Neural progenitor cell (in vitro differentiated cells): ENCODE results near the gene PKD1. TPM values are rescaled to one million over a fixed set of nuclear protein-coding genes. Genes with fewer than 3 reads are reported as not detected.

ENCODE experiments used
- DNase-seq: peaks from one replicate; pipeline ENCODE4 v3.0.0-alpha.2; 2016; ENCODE audit warnings: low spot score
- H2AFZ ChIP-seq: fragments of 200-600 bp; sonication (generic); replicated peaks from 2 replicates; pipeline ENCODE4 v1.6.1; 2016; ENCODE audit warnings: antibody characterized with exemption
- H3F3A ChIP-seq: fragments of 200-600 bp; sonication (generic); 2 replicates; pipeline ENCODE4 v1.6.1; 2016; ENCODE audit warnings: antibody characterized with exemption, low read depth
- H3K27ac ChIP-seq: fragments of 200-600 bp; sonication (generic); 2 replicates; pipeline ENCODE4 v1.5.1; 2016; ENCODE audit warnings: mild to moderate bottlenecking
- H3K27me3 ChIP-seq: fragments of 200-600 bp; sonication (generic); 2 replicates; pipeline ENCODE4 v1.6.1; 2016; ENCODE audit warnings: mild to moderate bottlenecking, moderate library complexity
- H3K36me3 ChIP-seq: fragments of 200-600 bp; sonication (generic); 2 replicates; pipeline ENCODE4 v1.5.1; 2016
- H3K4me1 ChIP-seq: fragments of 200-600 bp; sonication (generic); 2 replicates; pipeline ENCODE4 v1.6.1; 2016; ENCODE audit warnings: mixed run types
- H3K4me2 ChIP-seq: fragments of 200-600 bp; sonication (generic); 2 replicates; pipeline ENCODE4 v1.6.1; 2016
- H3K4me3 ChIP-seq: fragments of 200-600 bp; sonication (generic); 2 replicates; pipeline ENCODE4 v1.5.1; 2016
- H3K79me2 ChIP-seq: fragments of 200-600 bp; sonication (generic); 2 replicates; pipeline ENCODE4 v1.6.1; 2016; ENCODE audit warnings: low read depth
- H3K9ac ChIP-seq: fragments of 200-600 bp; sonication (generic); 2 replicates; pipeline ENCODE4 v1.6.1; 2016
- H3K9me3 ChIP-seq: fragments of 200-600 bp; sonication (generic); 2 replicates; pipeline ENCODE4 v1.5.1; 2016; ENCODE audit warnings: low read depth
- H4K20me1 ChIP-seq: fragments of 200-600 bp; sonication (generic); 2 replicates; pipeline ENCODE4 v1.6.1; 2016; ENCODE audit warnings: low read depth
- H3K27ac Mint-ChIP-seq: 3 replicates; pipeline ENCODE4 v1.8.0; 2021; ENCODE audit warnings: mixed read lengths
- H3K27me3 Mint-ChIP-seq: 2 replicates; pipeline ENCODE4 v1.8.0; 2022; ENCODE audit warnings: low read depth, mild to moderate bottlenecking, inconsistent platforms, moderate library complexity, mixed read lengths; ENCODE audit not compliant: insufficient read depth
- H3K36me3 Mint-ChIP-seq: 3 replicates; pipeline ENCODE4 v1.8.0; 2021; ENCODE audit warnings: mixed read lengths
- H3K4me1 Mint-ChIP-seq: 3 replicates; pipeline ENCODE4 v1.8.0; 2021; ENCODE audit warnings: mixed read lengths
- H3K4me3 Mint-ChIP-seq: 3 replicates; pipeline ENCODE4 v1.8.0; 2021; ENCODE audit warnings: mild to moderate bottlenecking, moderate library complexity, mixed read lengths
- H3K9me3 Mint-ChIP-seq: 3 replicates; pipeline ENCODE4 v1.8.0; 2020; ENCODE audit warnings: mixed read lengths
- CTCF ChIP-seq: fragments of 200-600 bp; sonication (generic); IDR thresholded peaks from 2 replicates; pipeline ENCODE4 v1.5.1; 2017; ENCODE audit warnings: antibody characterized with exemption, mild to moderate bottlenecking
- EZH2 ChIP-seq: fragments of 200-600 bp; sonication (generic); IDR thresholded peaks from 2 replicates; pipeline ENCODE4 v1.6.1; 2017; ENCODE audit warnings: antibody characterized with exemption, mild to moderate bottlenecking, moderate library complexity
- EZH2phosphoT487 ChIP-seq: fragments of 200-600 bp; sonication (generic); IDR thresholded peaks from 2 replicates; pipeline ENCODE4 v1.6.1; 2017; ENCODE audit warnings: antibody characterized with exemption
- total RNA-seq: library from RNA; depleted of rRNA; stranded (reverse); fragments of >200 nt; gene quantifications from 2 replicates; pipeline ENCODE4 v1.2.3, GENCODE V29; 2015; ENCODE audit warnings: low replicate concordance

Gene PKD1
- total RNA-seq, 1 donor from 2014 or later, result 16.9 TPM

- peak overlapping the region; percentile 70 for H3K4me3 ChIP-seq
- no peak overlapping the region for H3K27ac ChIP-seq
- peaks cover 74% of the 10 kb centered on the region for H4K20me1 ChIP-seq
- Mint-ChIP-seq H3K9me3 (no peaks in the 10 kb centered on the region), H3K27me3 (peaks cover 10% of the 10 kb centered on the region), H3K27ac (no peak overlapping the region), H3K4me1 (peaks cover 35% of the 10 kb centered on the region), H3K36me3 (peaks cover 4% of the 10 kb centered on the region), H3K4me3 (peak overlapping the region; percentile 71)
- peak overlapping the region; percentile 100 for H3K4me2 ChIP-seq
- H3K9me3 ChIP-seq, result no peaks in the 10 kb centered on the region
- H2AFZ ChIP-seq, result no peak overlapping the region
- peaks cover 31% of the 10 kb centered on the region for H3K79me2 ChIP-seq
- peaks cover 16% of the 10 kb centered on the region for H3K27me3 ChIP-seq
- no peak overlapping the region for H3K9ac ChIP-seq
- H3K36me3 ChIP-seq, result no peaks in the 10 kb centered on the region
- H3K4me1 ChIP-seq, result peaks cover 45% of the 10 kb centered on the region
- TF ChIP-seq CTCF (no peak), EZH2 (no peak), EZH2phosphoT487 (no peak)
- peak; percentile 56 for DNase-seq
- H3F3A ChIP-seq, result peaks cover 81% of the 10 kb centered on the region
Measured at GRCh38 chr16:2148714-2149629, 13.3 kb upstream of the PKD1 start.

GRCh38 chr16:2147981-2148671 is 12.4 kb upstream of the PKD1 start, which contains the start of gene RAB26:
RAB26 (plus strand) TSS chr16:2148625; CDS start chr16:2148784, 159 bp downstream.
- peaks cover 32% of the 10 kb centered on the region for H3K4me1 Mint-ChIP-seq
- H3K4me2 ChIP-seq, result peak within 1 kb of the TSS; percentile 100
- peaks cover 36% of the 10 kb centered on the region for H3K4me1 ChIP-seq
- H3K36me3 ChIP-seq, result no peaks in the 10 kb centered on the region
- H3K27ac Mint-ChIP-seq, result no peak within 1 kb of the TSS
- H3K79me2 ChIP-seq, result peaks cover 22% of the 10 kb centered on the region
- H2AFZ ChIP-seq, result no peak within 1 kb of the TSS
- H3K36me3 Mint-ChIP-seq, result peaks cover 4% of the 10 kb centered on the region
- H3K4me3 Mint-ChIP-seq, result peak within 1 kb of the TSS; percentile 71
- peaks cover 65% of the 10 kb centered on the region for H4K20me1 ChIP-seq
- DNase-seq, result peak; percentile 92
- peaks cover 72% of the 10 kb centered on the region for H3F3A ChIP-seq
- peaks cover 8% of the 10 kb centered on the region for H3K27me3 Mint-ChIP-seq
- no peaks in the 10 kb centered on the region for H3K9me3 Mint-ChIP-seq
- H3K9ac ChIP-seq, result no peak within 1 kb of the TSS
- H3K4me3 ChIP-seq, result peak within 1 kb of the TSS; percentile 70
- peaks cover 16% of the 10 kb centered on the region for H3K27me3 ChIP-seq
- H3K27ac ChIP-seq, result no peak within 1 kb of the TSS
- TF ChIP-seq EZH2phosphoT487 (no peak), CTCF (no peak), EZH2 (no peak)
- H3K9me3 ChIP-seq, result no peaks in the 10 kb centered on the region

DNA sequence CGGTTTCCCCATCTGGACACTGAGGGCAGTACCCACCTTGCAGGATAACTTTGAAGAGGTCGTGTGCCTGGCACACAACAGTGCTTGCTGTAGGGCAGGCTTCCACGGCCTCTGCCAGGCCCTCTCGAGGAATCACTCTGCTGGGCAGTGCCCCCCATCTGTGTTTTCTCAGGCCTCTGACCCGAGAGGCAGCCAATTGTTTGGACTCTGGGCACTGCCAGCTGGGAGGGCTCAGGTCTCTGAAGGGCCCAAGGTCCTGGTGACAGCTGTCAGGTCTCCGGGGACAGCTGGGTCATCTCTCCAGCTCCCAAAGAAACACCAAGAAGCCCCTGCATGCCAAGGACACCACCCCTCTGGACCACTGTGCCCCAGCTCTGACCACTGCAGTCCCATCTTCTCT is 11.7 kb upstream of the PKD1 start:
- peaks cover 58% of the 10 kb centered on the region for H4K20me1 ChIP-seq
- H3K79me2 ChIP-seq, result peaks cover 15% of the 10 kb centered on the region
- H3K9ac ChIP-seq, result no peak overlapping the region
- H3F3A ChIP-seq, result peaks cover 65% of the 10 kb centered on the region
- no peak overlapping the region for H3K4me2 ChIP-seq
- TF ChIP-seq EZH2 (no peak), CTCF (no peak), EZH2phosphoT487 (no peak)
- no peak overlapping the region for H3K27ac ChIP-seq
- H2AFZ ChIP-seq, result no peak overlapping the region
- Mint-ChIP-seq H3K27me3 (peaks cover 8% of the 10 kb centered on the region), H3K4me1 (peaks cover 32% of the 10 kb centered on the region), H3K9me3 (no peaks in the 10 kb centered on the region), H3K36me3 (peaks cover 4% of the 10 kb centered on the region), H3K4me3 (no peak overlapping the region), H3K27ac (no peak overlapping the region)
- no peak for DNase-seq
- no peak overlapping the region for H3K4me3 ChIP-seq
- peaks cover 31% of the 10 kb centered on the region for H3K4me1 ChIP-seq
- H3K36me3 ChIP-seq, result no peaks in the 10 kb centered on the region
- no peaks in the 10 kb centered on the region for H3K9me3 ChIP-seq
- H3K27me3 ChIP-seq, result peaks cover 16% of the 10 kb centered on the region
